ENCODE data around the gene QKI.

Gene QKI

DNA sequence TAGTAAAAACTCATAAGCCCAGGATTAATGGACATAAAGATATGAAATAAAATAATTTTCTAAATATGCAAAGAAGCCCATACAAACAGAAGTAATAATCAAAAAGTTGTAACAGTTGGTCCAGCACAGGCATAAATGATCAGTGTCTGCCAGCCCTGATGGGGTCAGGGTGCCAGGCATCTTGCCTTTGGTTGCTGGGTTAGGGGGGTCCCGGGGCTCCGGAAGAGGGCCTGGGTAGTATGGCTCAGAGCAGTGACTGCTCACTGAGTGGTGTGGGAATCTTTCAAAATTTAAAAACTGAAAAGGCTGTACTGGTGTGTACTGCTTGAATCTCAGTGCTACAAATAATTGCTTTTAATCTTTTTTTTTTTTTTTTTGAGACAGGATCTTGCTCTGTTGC lies 7.7 kb upstream of the QKI start:
- DNase-seq (ENCODE audit: extremely low read depth, low read depth) = no peak
- TF ChIP-seq, protein P1, sequence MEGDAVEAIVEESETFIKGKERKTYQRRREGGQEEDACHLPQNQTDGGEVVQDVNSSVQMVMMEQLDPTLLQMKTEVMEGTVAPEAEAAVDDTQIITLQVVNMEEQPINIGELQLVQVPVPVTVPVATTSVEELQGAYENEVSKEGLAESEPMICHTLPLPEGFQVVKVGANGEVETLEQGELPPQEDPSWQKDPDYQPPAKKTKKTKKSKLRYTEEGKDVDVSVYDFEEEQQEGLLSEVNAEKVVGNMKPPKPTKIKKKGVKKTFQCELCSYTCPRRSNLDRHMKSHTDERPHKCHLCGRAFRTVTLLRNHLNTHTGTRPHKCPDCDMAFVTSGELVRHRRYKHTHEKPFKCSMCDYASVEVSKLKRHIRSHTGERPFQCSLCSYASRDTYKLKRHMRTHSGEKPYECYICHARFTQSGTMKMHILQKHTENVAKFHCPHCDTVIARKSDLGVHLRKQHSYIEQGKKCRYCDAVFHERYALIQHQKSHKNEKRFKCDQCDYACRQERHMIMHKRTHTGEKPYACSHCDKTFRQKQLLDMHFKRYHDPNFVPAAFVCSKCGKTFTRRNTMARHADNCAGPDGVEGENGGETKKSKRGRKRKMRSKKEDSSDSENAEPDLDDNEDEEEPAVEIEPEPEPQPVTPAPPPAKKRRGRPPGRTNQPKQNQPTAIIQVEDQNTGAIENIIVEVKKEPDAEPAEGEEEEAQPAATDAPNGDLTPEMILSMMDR (IDR thresholded peaks at IDR 0.05; ENCODE audit: low read depth, low read length) = no peak

DNA sequence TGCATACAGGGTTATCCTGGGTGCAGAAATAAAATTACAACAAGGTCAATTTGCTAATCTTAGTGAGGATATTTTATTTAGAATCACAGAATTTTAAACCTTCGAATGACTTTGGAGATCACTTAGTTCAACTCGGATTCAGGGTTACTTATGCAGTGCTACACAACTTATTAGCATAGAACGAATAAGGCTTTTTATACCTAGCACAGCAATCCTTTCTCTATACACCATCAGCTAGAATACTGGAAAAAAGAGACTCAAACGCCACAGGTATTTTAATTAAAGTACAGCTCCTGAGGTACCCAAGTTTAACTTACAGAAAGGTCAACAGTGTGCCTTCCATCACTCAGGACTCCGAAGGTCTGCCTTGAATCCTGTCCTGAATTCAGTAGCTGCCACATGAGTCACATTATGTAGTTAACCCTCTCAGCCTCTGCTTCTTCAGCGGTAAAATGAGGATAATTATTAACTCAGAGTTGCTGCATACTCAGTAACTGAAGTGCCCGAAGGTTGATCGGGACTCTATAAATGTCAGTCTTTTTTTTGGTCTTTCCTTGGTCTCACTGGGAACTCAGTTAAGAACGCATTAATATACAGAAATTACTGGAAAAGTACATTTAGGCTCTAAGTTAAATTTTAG lies 6.0 kb upstream of the QKI start:
- TF ChIP-seq, protein P1 (IDR thresholded peaks at IDR 0.05; ENCODE audit: low read depth, low read length) = no peak
- DNase-seq (ENCODE audit: extremely low read depth, low read depth) = no peak

DNA sequence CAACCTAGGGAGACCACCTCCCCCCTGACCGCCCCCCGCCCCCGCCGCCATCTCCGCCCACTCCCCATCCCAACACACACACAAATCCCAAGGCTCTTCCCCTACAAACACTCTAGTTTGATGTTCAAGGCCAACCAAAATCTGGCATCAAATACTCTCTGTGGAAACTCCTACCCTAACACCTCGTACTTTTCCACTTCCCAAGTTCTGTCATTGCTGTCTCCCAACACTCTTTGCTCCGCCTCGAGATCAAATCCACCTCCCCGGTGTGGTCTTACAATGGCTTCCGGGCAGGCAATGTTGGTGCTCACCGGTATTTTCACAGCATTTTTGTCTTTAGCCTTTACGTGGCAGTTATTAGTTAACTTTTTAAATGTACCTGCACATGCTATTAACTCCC lies 4.8 kb upstream of the QKI start:
- TF ChIP-seq, protein P1 (IDR thresholded peaks at IDR 0.05; ENCODE audit: low read depth, low read length) = no peak
- no peak for DNase-seq (ENCODE audit: extremely low read depth, low read depth)

DNA sequence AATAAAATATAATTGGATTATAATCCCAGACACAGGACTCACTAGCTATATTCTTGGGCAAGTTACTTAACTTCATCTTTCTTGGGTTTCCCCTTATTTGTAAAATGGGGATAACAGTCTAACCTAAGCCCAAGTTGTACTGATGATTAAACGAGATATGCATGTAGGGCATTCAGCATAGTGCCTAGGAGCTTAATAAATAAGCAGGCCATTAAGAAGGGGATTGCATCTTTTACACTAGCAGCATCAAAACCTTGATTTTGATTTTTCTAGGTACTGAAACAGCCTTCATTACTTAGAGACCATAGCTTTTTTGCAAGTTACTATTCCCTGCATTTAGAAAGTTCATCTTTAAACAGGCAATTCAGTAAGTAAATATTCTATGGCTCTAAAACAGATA lies 2.2 kb upstream of the QKI start:
- TF ChIP-seq, protein P1 (IDR thresholded peaks at IDR 0.05; ENCODE audit: low read depth, low read length) = no peak
- DNase-seq (ENCODE audit: extremely low read depth, low read depth) = no peak

DNA sequence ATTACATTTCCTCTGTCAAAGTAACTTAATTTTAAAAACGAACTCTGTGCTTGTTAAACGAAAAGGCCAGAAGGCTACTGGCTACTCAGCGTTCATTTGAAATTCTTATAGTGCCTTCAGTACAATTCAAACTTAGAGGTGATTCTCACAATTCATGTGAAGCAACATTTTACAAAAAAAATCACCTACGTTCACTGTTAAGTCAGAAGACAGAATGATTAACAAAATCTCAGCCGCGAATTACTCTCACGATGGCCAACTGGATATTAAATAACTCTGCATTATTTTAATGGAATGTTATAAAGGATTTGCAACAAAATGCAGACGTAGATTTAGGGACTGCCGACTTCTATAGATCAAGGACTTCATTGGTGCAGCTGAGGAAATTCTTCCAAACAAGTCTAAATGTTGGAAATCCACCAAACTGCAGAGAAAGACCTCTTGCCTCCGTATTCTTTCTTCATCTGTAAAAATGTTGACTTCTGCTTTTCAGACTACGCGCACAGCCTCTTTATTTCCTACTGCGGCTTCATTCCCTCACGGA lies 1.6 kb upstream of the QKI start:
- TF ChIP-seq, protein P1 (IDR thresholded peaks at IDR 0.05; ENCODE audit: low read depth, low read length) = no peak

DNA sequence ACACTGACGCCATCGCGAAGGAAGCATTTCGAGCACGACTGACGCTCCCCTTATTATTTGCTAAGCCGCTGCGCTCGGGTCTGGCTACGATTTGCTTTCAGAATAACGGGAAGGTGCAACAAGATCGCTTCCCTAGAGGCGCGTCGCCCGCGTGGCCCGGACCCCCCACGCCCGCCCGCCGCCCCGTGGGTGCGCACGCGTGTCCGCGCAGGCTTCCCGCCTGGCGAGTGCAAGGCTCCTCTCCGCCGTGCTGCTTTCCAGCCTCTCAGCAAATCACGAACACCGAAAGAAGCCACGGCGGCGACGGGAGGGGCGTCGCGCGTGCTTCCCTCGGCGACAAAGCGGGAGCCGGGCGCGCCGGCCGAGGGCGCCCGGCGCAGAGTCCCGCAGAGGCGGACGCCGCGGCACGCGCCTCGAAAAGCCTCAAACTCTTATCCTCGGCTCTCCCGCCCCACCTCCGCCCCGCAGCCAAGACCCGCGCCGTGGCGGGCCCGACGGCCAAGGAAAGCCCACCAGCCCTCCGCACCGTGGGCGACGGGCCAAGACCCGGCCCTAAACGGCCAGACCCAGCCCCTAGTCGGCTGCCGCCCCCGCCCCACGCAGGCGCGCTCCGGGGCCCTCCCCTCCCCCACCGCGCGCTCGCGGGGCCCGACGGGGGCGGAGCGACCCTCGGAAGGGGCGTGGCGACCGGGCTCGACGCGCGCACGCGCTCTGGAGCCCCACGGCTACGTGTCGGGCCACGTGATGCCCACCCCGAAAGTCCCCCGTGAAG lies 987 bp upstream of the QKI start:
- TF ChIP-seq, protein P1 (IDR thresholded peaks at IDR 0.05; ENCODE audit: low read depth, low read length) = no peak
- DNase-seq (ENCODE audit: extremely low read depth, low read depth) = peak; percentile 79

More for the DNA sequence above, 1.6 kb upstream of the QKI start:
- no peak for DNase-seq (ENCODE audit: extremely low read depth, low read depth)
